ENCODE results near the gene SLC9A9.

GRCh38 chr3:143712522-143712921 lies 135.7 kb downstream of the SLC9A9 start:
- no peak for TF ChIP-seq CTCF (conservative IDR thresholded peaks at IDR 0.05; ENCODE audit: low read depth, low read length)
- TF ChIP-seq EZH2 (IDR thresholded peaks at IDR 0.05; ENCODE audit: borderline replicate concordance, low read depth, low read length, poor library complexity, severe bottlenecking), result no peak
